Measurements from ENCODE around the gene GFPT1.

DNA sequence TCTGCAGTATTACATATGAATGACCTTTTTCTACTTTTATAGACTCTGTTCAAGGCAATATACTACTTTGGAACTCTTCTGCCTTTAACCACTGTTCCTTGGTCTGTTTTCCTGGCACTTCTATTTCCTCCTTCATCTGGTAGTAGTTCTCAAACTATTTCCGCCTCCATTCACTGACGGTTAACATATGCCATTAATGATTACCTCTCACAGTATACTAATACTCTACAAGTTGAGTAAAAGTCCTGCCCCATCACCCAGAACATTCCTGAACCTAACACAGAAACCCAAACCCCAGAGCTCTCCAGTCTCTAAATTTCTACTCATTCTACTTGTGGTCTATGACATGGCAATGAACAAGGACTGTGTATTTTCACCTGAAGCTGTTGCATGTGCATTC lies 4.5 kb downstream of the GFPT1 start:
- TF ChIP-seq, protein P1, sequence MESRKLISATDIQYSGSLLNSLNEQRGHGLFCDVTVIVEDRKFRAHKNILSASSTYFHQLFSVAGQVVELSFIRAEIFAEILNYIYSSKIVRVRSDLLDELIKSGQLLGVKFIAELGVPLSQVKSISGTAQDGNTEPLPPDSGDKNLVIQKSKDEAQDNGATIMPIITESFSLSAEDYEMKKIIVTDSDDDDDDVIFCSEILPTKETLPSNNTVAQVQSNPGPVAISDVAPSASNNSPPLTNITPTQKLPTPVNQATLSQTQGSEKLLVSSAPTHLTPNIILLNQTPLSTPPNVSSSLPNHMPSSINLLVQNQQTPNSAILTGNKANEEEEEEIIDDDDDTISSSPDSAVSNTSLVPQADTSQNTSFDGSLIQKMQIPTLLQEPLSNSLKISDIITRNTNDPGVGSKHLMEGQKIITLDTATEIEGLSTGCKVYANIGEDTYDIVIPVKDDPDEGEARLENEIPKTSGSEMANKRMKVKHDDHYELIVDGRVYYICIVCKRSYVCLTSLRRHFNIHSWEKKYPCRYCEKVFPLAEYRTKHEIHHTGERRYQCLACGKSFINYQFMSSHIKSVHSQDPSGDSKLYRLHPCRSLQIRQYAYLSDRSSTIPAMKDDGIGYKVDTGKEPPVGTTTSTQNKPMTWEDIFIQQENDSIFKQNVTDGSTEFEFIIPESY (IDR thresholded peaks at IDR 0.05) = no peak
- TF ChIP-seq, protein P2, sequence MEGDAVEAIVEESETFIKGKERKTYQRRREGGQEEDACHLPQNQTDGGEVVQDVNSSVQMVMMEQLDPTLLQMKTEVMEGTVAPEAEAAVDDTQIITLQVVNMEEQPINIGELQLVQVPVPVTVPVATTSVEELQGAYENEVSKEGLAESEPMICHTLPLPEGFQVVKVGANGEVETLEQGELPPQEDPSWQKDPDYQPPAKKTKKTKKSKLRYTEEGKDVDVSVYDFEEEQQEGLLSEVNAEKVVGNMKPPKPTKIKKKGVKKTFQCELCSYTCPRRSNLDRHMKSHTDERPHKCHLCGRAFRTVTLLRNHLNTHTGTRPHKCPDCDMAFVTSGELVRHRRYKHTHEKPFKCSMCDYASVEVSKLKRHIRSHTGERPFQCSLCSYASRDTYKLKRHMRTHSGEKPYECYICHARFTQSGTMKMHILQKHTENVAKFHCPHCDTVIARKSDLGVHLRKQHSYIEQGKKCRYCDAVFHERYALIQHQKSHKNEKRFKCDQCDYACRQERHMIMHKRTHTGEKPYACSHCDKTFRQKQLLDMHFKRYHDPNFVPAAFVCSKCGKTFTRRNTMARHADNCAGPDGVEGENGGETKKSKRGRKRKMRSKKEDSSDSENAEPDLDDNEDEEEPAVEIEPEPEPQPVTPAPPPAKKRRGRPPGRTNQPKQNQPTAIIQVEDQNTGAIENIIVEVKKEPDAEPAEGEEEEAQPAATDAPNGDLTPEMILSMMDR (IDR thresholded peaks at IDR 0.05; ENCODE audit: low read depth, low read length, missing input control) = no peak
- no peak for TF ChIP-seq FOXA1 (IDR thresholded peaks at IDR 0.05)
- no peak for TF ChIP-seq GABPA (IDR thresholded peaks at IDR 0.05 in 1 of 2, conservative IDR thresholded peaks at IDR 0.05 in 1 of 2)
- TF ChIP-seq JUND (IDR thresholded peaks at IDR 0.05) = no peak
- TF ChIP-seq REST (IDR thresholded peaks at IDR 0.05) = no peak
- no peak for TF ChIP-seq SP1 (IDR thresholded peaks at IDR 0.05)
- TF ChIP-seq TAF1 (conservative IDR thresholded peaks at IDR 0.05) = no peak

Measured in liver (tissue), 3 donors.